Ishikawa (cell line): Measurements from ENCODE around the gene ACSF3.

ENCODE experiments used
- CEBPB ChIP-seq: IDR thresholded peaks from 2 replicates; pipeline ENCODE4 v1.6.1; 2012
- EP300 ChIP-seq: IDR thresholded peaks from 2 replicates; pipeline ENCODE4 v1.6.1; 2012; ENCODE audit warnings: borderline replicate concordance
- FOXM1 ChIP-seq: IDR thresholded peaks from 2 replicates; pipeline ENCODE4 v1.6.1; 2012; ENCODE audit warnings: low read depth, borderline replicate concordance
- MAX ChIP-seq: IDR thresholded peaks from 2 replicates; pipeline ENCODE4 v1.6.1; 2012
- RAD21 ChIP-seq: IDR thresholded peaks from 2 replicates; pipeline ENCODE4 v1.6.1; 2012; ENCODE audit warnings: low read depth
- REST ChIP-seq: IDR thresholded peaks from 2 replicates; pipeline ENCODE4 v1.6.1; 2012; ENCODE audit warnings: low read depth, mild to moderate bottlenecking
- TCF12 ChIP-seq: IDR thresholded peaks from 2 replicates; pipeline ENCODE4 v1.6.1; 2012; ENCODE audit warnings: low read depth
- TEAD4 ChIP-seq: IDR thresholded peaks from 2 replicates; pipeline ENCODE4 v1.6.1; 2012
- YY1 ChIP-seq: IDR thresholded peaks from 2 replicates; pipeline ENCODE4 v1.6.1; 2012; ENCODE audit warnings: low read depth
- TF ChIP-seq, protein P1 (sequence below): IDR thresholded peaks from 2 replicates; pipeline ENCODE4 v1.6.1; 2012

DNA sequence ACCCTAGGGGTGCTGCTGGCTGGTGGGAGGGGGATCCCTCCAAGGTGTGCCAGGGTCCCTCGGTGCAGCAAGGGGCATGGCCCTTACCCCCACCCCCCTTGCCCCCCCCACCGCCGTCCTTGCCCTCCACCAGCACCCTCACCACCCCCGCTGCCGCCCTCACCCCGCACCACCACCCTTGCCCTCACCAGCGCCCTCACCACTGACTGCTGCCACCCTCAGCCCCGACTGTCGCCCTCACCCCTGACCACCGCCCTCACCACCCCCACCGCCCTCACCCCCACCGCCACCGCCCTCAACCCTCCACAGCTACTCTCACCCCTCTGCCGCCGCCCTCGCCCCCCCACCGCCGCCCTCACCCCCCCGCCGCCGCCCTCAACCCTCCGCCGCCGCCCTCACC, 23.1 kb upstream of the ACSF3 start:
- no peak for TF ChIP-seq MAX
- no peak for TF ChIP-seq FOXM1
- TF ChIP-seq RAD21 = no peak
- no peak for TF ChIP-seq TEAD4
- no peak for TF ChIP-seq TCF12
- TF ChIP-seq REST = no peak
- TF ChIP-seq, protein P1, sequence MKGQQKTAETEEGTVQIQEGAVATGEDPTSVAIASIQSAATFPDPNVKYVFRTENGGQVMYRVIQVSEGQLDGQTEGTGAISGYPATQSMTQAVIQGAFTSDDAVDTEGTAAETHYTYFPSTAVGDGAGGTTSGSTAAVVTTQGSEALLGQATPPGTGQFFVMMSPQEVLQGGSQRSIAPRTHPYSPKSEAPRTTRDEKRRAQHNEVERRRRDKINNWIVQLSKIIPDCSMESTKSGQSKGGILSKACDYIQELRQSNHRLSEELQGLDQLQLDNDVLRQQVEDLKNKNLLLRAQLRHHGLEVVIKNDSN = no peak
- no peak for TF ChIP-seq EP300
- TF ChIP-seq YY1 = no peak
- no peak for TF ChIP-seq CEBPB
